Globus pallidus (tissue), 1 donor: ENCODE measurements around the gene STOML2.

ENCODE experiments used
- DNase-seq: peaks from one replicate; pipeline ENCODE4 v3.0.0-alpha.2; 2015; ENCODE audit warnings: low spot score

Gene STOML2

GRCh38 chr9:35072461-35073278 lies 30.3 kb downstream of the STOML2 start, which contains the start of gene VCP:
Gene VCP (minus strand): TSS chr9:35072625. CDS start chr9:35072353, 272 bp downstream.
- DNase-seq = peak; percentile 99

DNA sequence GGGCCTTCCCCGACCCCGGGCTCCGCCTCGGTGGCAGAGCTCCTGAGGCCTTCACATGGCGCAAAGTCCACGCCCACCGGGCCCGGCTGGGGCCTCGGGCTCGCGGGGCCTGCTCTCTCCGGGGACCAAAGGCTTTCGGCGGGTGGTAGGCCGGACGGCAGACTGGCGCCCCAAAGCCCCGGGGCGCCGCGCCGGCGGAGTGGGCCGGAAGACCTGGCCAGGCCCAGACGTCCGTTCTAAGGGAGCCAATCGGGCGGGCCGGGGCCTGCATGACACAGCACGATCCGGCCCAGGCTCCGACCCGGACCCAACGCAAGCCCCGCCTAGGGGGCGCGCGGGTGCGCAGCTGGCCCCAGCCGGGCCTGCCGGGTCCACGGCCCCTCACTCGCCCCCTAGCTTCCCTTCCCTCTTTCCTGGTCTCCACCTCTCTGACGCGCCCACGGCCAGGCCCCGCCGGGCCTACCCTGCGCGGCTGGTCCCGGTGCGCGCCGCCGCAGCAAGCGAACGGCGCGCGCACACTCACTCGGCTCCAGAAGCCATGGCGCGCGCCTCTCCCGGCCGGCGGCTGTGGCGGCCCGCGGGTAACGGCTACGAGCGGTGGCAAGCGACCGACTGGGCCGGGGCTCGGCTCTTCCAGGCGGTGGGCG lies 31.0 kb downstream of the STOML2 start:
- peak; percentile 68 for DNase-seq

- DNase-seq = no peak
These were observed 31.8 kb downstream of the STOML2 start for GRCh38 chr9:35070823-35071813.

GRCh38 chr9:35069020-35069419 lies 33.9 kb downstream of the STOML2 start:
- no peak for DNase-seq

- no peak for DNase-seq
These were observed 35.9 kb downstream of the STOML2 start for GRCh38 chr9:35067056-35067455.

GRCh38 chr9:35060548-35061207 lies 42.3 kb downstream of the STOML2 start:
- no peak for DNase-seq

GRCh38 chr9:35059438-35059837 lies 43.5 kb downstream of the STOML2 start:
- no peak for DNase-seq

- DNase-seq = no peak
These were observed 45.7 kb downstream of the STOML2 start for GRCh38 chr9:35057271-35057620.

GRCh38 chr9:35056571-35057270 lies 46.2 kb downstream of the STOML2 start:
- DNase-seq = no peak

DNA sequence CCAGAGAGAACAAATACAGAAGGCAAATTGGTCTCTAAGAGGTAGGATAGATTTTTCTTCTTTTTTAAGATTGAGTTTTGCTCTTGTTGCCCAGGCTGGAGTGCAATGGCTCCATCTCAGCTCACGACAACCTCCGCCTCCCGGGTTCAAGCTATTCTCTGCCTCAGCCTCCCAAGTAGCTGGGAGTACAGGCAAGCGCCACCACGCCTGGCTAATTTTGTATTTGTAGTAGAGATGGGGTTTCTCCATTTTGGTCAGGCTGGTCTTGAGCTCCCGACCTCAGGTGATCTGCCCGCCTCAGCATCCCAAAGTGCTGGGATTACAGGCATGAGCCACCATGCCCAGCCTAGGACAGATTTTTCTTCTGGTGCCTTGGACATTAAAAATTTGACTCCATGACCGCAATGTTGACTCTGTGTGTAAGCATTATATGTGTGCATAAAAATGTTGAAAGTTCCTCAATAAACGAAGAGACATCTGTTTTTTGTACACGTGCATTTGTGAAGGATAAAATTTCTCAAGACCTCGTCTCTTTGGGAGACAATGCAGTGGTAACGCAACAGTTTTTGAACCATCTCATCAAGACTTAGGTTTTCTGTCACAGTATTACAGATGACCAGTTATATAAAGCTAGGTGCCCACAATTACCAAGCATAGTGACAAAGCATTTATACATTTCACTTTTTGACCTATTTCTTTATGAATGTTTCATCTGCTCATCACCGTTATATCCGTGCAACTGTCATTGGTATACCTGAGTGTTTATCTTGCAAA lies 47.9 kb downstream of the STOML2 start:
- DNase-seq = no peak

DNA sequence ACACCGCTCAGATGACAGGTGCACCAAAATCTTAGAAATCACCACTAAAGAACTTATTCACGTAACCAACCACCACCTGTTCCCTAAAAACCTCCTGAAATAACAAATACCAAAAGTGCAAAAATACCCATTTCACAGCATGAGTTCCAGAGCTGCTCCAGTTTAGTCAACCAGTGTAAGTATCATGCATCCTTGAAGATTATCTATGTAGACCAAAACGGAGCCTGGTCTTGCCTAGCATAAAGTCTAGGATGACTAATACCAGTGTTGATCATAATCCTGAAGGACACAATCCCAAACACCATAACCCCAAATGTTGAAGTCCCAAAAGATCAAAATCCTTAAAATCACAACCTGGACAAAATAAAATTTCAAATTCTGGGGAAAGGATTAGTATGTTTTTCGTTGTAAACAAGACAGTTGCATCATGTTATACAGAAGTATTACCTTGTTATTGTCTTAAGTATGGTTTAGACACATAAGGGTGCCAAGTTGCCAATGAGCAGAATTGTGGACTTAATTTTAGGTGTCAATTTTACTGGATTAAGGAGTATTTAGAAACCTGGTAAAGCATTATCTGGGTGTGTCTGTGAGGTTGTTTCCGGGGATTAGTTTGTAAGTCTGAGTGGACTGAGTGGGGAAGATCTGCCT lies 48.6 kb downstream of the STOML2 start:
- DNase-seq = no peak

DNA sequence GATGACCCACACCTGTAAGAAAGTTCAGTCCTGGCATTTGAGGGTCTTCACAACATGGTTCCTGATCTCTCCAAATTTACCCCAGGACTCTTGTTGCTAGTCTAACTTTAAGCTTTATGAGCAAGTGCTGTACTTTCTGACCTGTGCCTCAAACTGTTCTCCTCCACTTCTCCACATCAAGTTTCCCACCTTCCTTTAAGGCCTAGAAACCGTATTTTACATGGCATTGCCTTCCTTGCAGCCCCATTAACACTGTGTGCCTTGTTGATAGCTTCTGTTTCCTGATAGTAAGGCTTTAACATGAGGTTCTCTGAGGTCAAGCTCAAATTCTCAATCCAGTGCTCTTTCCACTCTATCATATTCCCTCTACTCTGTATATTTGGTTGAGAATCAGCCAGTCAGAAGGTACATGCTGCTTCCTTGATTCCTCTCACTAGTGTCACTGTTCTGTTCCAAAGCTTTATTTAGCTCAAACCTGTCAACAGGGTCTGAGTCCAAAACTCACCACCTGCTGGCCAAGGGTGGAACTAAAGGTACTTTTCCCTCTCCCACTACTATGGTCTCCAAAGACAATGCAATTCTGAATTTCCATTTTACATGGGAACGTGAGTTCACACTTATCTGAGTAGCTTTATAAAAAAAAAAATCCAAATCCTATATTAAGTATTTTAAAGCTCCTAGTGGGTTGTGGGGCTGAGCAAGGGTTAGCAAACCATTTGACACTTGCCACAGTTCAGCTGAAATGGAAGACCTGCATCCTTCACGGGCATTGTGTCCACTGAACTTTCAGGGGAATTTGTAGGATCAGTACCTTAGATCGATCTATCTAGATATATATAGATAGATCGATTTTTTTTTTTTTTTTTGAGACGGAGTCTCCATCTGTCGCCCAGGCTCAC lies 51.6 kb downstream of the STOML2 start:
- DNase-seq = no peak
